ENCODE results near the gene AK5. TPM values are rescaled to one million over a fixed set of nuclear protein-coding genes. Genes with fewer than 3 reads are reported as not detected.

Gene AK5
- total and polyA plus RNA-seq, 2 experiments from 2014 or later: 8.8 to 12.2 TPM

- no peak for TF ChIP-seq REST (IDR thresholded peaks at IDR 0.05; ENCODE audit: unreplicated experiment)
- no peak for TF ChIP-seq STAT1 (IDR thresholded peaks at IDR 0.05; ENCODE audit: unreplicated experiment)
- TF ChIP-seq CREB1 (CRISPR knock-in tag; IDR thresholded peaks at IDR 0.05; ENCODE audit: low read depth): no peak
- TF ChIP-seq NANOG (IDR thresholded peaks at IDR 0.05; ENCODE audit: borderline replicate concordance): no peak
- TF ChIP-seq ZNF114 (CRISPR knock-in tag; IDR thresholded peaks at IDR 0.05): no peak
- TF ChIP-seq ZNF331 (CRISPR knock-in tag; IDR thresholded peaks at IDR 0.05; ENCODE audit: low read depth): no peak
Observed at GRCh38 chr1:77433934-77434333, 152.1 kb downstream of the AK5 start (continued).

GRCh38 chr1:77434967-77435366 lies 153.1 kb downstream of the AK5 start:
- Histone ChIP-seq H3K79me2 (replicated peaks; ENCODE audit: insufficient read depth) (no peaks in the 10 kb centered on the region), H3F3A (replicated peaks; ENCODE audit: low read depth) (no peaks in the 10 kb centered on the region), H3K36me3 (ENCODE audit: insufficient read depth) (no peaks in the 10 kb centered on the region), H3K9me2 (ENCODE audit: insufficient read depth) (peaks cover 8% of the 10 kb centered on the region), H3K27me3 (ENCODE audit: insufficient read depth) (no peaks in the 10 kb centered on the region), H2AFZ (no peak overlapping the region), H4K20me1 (replicated peaks; ENCODE audit: insufficient read depth) (no peaks in the 10 kb centered on the region), H3K27ac (ENCODE audit: low read depth) (no peak overlapping the region), H3K4me1 (ENCODE audit: insufficient read depth) (no peaks in the 10 kb centered on the region), H3K4me3 (no peak overlapping the region), H3K4me2 (no peak overlapping the region)
- DNase-seq (ENCODE audit: low spot score) (no peak), ATAC-seq (no peak)
- Mint-ChIP-seq H3K27ac (no peak overlapping the region), H3K4me3 (no peak overlapping the region), H3K4me1 (no peaks in the 10 kb centered on the region), H3K36me3 (ENCODE audit: low read depth) (no peaks in the 10 kb centered on the region), H3K27me3 (ENCODE audit: insufficient read depth, low read depth, poor library complexity) (no peaks in the 10 kb centered on the region), H3K9me3 (no peaks in the 10 kb centered on the region; the same call in 2 of the 3 replicates)
- no peak for TF ChIP-seq NANOG (IDR thresholded peaks at IDR 0.05; ENCODE audit: borderline replicate concordance)
- no peak for TF ChIP-seq JUNB (IDR thresholded peaks at IDR 0.05; ENCODE audit: unreplicated experiment)
- no peak for TF ChIP-seq ZNF462 (CRISPR knock-in tag; IDR thresholded peaks at IDR 0.05)
- TF ChIP-seq ETS1 (IDR thresholded peaks at IDR 0.05): no peak
- no peak for TF ChIP-seq CREB1 (CRISPR knock-in tag; IDR thresholded peaks at IDR 0.05; ENCODE audit: low read depth)
- no peak for TF ChIP-seq ZNF331 (CRISPR knock-in tag; IDR thresholded peaks at IDR 0.05; ENCODE audit: low read depth)
- no peak for TF ChIP-seq EZH2 (IDR thresholded peaks at IDR 0.05; ENCODE audit: low read depth, unreplicated experiment)
- TF ChIP-seq CTCF (conservative IDR thresholded peaks at IDR 0.05; ENCODE audit: low read depth in 2 of 2): no peak
- no peak for TF ChIP-seq POLR2AphosphoS5 (IDR thresholded peaks at IDR 0.05; ENCODE audit: low read depth)
- TF ChIP-seq ZNF114 (CRISPR knock-in tag; IDR thresholded peaks at IDR 0.05): no peak
- no peak for TF ChIP-seq STAT1 (IDR thresholded peaks at IDR 0.05; ENCODE audit: unreplicated experiment)

Measured in GM23338 (cell line).